Measurements from ENCODE around the gene TAF4B. TPM values are rescaled to one million over a fixed set of nuclear protein-coding genes. Genes with fewer than 3 reads are reported as not detected.

TAF4B gene
- total RNA-seq, 1 donor from 2014 or later, result 3.0 TPM

DNA sequence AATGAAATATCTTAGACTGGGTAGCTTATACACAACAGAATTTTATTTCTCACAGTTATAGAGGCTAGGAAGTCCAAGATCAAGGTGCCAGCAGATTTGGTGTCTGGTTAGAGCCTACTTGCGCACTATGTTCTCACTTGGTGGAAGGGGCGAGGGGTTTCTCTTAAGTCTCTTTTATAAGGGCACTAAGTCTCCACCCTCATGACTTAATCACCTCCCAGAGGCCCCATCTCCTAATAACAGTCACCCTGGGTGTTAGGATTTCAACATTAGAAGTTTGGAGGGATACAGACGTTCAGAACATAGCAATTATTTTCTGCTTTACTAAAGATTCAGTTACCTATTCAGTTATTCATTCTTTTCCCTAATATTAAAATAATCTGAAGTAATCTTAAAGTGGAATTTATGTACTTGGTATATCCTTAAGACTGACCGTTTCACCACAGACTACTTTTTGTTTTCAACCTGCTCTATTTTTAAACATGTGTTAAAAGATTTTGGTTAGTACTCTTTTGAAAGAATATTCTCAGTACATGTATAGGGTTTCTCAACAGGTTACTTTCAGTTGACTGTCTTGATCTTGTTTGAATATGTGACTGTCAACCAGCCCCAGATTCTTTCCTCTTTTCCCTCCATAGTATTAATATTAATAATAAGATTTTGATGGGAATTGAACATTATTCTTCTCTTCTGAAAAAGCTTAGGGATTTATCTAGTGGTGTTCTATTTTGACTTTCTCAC lies 130.0 kb downstream of the TAF4B start:
- H3K27me3 ChIP-seq, result no peaks in the 10 kb centered on the region
- no peak overlapping the region for H3K4me3 ChIP-seq
- no peaks in the 10 kb centered on the region for H3K4me1 ChIP-seq
- peaks cover 0 to 4% of the 10 kb centered on the region in 2 donors for H3K36me3 ChIP-seq
- no peak for DNase-seq (ENCODE audit: low spot score in 2 of 2)
- intact Hi-C loops (cut with DNase I), result no loop called here
- no peak overlapping the region for H3K27ac ChIP-seq
- TF ChIP-seq, protein P1, sequence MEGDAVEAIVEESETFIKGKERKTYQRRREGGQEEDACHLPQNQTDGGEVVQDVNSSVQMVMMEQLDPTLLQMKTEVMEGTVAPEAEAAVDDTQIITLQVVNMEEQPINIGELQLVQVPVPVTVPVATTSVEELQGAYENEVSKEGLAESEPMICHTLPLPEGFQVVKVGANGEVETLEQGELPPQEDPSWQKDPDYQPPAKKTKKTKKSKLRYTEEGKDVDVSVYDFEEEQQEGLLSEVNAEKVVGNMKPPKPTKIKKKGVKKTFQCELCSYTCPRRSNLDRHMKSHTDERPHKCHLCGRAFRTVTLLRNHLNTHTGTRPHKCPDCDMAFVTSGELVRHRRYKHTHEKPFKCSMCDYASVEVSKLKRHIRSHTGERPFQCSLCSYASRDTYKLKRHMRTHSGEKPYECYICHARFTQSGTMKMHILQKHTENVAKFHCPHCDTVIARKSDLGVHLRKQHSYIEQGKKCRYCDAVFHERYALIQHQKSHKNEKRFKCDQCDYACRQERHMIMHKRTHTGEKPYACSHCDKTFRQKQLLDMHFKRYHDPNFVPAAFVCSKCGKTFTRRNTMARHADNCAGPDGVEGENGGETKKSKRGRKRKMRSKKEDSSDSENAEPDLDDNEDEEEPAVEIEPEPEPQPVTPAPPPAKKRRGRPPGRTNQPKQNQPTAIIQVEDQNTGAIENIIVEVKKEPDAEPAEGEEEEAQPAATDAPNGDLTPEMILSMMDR (IDR thresholded peaks at IDR 0.05), result no peak
- H3K9me3 ChIP-seq, result no peaks in the 10 kb centered on the region

DNA sequence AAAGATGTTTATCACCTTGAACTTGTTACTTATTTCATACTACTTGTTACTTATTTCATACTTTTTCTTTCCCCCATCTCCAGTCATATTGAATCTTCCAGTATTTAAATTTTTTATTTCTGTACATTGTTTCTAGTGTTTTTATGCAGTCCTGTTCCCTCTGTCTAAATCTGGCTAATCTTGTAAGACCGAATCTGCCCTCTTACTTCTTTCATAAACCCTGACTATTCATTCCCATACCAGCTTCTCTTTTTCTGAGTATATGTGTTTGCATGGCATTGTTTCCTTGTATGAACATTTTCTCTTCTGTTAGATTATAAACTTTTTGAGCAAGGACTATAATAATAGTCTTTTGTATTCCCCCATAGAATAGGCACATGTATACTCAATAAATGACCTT lies 131.7 kb downstream of the TAF4B start:
- no peaks in the 10 kb centered on the region for H3K4me1 ChIP-seq
- intact Hi-C loops (cut with DNase I), result no loop called here
- peaks cover 0 to 4% of the 10 kb centered on the region in 2 donors for H3K36me3 ChIP-seq
- no peaks in the 10 kb centered on the region for H3K9me3 ChIP-seq
- TF ChIP-seq, protein P1 (IDR thresholded peaks at IDR 0.05), result no peak
- DNase-seq (ENCODE audit: low spot score in 2 of 2), result no peak
- no peaks in the 10 kb centered on the region for H3K27me3 ChIP-seq
- H3K27ac ChIP-seq, result no peak overlapping the region
- H3K4me3 ChIP-seq, result no peak overlapping the region

DNA sequence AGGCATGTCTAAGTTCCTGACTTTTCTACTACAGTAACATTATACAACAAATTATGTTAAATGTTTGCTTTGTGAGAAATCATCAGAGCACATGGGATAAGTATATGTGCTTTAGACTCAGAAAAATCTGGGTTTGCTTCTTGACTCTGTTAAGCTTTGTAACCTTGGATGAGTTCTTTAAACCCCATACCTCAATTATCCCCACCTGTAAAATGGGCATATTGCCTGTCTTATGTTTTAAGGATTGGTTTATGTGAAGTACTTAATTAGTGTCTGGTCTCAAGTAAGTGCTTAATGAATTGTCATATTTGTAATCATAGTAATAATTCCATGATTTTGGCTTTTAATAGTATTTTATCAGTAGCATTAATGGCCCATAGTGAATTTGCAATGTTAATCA lies 135.8 kb downstream of the TAF4B start:
- no peak overlapping the region for H3K27ac ChIP-seq
- H3K4me1 ChIP-seq, result no peaks in the 10 kb centered on the region
- no peaks in the 10 kb centered on the region for H3K27me3 ChIP-seq
- TF ChIP-seq, protein P1 (IDR thresholded peaks at IDR 0.05), result no peak
- peaks cover 0 to 4% of the 10 kb centered on the region in 2 donors for H3K36me3 ChIP-seq
- DNase-seq (ENCODE audit: low spot score in 2 of 2), result no peak
- intact Hi-C loops (cut with DNase I), result no loop called here
- no peaks in the 10 kb centered on the region for H3K9me3 ChIP-seq
- no peak overlapping the region for H3K4me3 ChIP-seq

DNA sequence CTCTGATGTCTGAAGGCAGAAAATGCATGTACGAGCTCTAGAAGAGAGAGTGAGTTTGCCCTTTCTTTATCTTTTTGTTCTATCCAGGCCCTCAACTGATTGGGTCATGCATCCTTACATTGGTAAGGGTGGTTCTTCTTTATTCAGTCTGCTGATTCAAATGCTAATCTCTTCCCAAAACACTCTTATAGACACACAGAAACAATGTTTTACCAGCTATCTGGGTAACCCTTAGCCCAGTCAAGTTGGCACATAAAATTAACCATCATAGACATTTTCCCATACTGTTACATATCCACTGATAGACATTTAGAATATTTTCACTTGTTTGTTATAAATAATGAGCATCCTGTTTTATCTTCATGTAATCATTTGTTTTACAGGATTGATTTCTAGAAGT lies 141.2 kb downstream of the TAF4B start:
- no peaks in the 10 kb centered on the region for H3K36me3 ChIP-seq
- intact Hi-C loops (cut with DNase I), result no loop called here
- TF ChIP-seq, protein P1 (IDR thresholded peaks at IDR 0.05), result no peak
- H3K4me1 ChIP-seq, result no peaks in the 10 kb centered on the region
- no peaks in the 10 kb centered on the region for H3K27me3 ChIP-seq
- no peak overlapping the region for H3K27ac ChIP-seq
- H3K4me3 ChIP-seq, result no peak overlapping the region
- H3K9me3 ChIP-seq, result no peaks in the 10 kb centered on the region
- no peak for DNase-seq (ENCODE audit: low spot score in 2 of 2)

DNA sequence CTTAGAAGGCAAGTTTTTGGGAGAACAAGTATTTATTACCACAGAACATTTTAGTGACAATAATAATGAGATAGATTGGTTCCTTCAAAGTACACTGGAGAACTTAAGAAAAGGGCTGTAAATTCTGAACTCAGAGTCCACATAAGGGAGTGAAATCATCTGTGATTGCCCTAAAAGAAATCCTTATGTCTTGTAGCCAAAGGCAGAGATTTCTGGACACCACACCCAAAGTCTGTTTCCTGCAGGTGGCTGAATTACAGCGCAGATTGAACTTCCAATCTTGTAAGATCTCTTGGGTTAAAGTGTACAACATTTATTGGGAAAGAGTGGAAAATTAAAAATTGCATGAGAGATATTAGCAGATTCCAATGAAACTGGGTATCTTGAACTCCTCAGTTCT lies 143.8 kb downstream of the TAF4B start:
- Histone ChIP-seq H3K9me3 (no peaks in the 10 kb centered on the region), H3K27me3 (no peaks in the 10 kb centered on the region)
- intact Hi-C loops (cut with DNase I), result no loop called here

More for the DNA sequence above, 143.8 kb downstream of the TAF4B start:
- Histone ChIP-seq H3K27ac (no peak overlapping the region), H3K4me3 (no peak overlapping the region), H3K36me3 (no peaks in the 10 kb centered on the region), H3K4me1 (no peaks in the 10 kb centered on the region)
- TF ChIP-seq, protein P1 (IDR thresholded peaks at IDR 0.05), result no peak
- DNase-seq (ENCODE audit: low spot score in 2 of 2), result no peak
